ENCODE measurements around the gene REN. TPM values are rescaled to one million over a fixed set of nuclear protein-coding genes. Genes with fewer than 3 reads are reported as not detected.

REN gene
- total and polyA plus RNA-seq, 2 of the 13 experiments (the other 11 are each of a cell fraction or from before 2014, with no cell fraction given), result not detected

DNA sequence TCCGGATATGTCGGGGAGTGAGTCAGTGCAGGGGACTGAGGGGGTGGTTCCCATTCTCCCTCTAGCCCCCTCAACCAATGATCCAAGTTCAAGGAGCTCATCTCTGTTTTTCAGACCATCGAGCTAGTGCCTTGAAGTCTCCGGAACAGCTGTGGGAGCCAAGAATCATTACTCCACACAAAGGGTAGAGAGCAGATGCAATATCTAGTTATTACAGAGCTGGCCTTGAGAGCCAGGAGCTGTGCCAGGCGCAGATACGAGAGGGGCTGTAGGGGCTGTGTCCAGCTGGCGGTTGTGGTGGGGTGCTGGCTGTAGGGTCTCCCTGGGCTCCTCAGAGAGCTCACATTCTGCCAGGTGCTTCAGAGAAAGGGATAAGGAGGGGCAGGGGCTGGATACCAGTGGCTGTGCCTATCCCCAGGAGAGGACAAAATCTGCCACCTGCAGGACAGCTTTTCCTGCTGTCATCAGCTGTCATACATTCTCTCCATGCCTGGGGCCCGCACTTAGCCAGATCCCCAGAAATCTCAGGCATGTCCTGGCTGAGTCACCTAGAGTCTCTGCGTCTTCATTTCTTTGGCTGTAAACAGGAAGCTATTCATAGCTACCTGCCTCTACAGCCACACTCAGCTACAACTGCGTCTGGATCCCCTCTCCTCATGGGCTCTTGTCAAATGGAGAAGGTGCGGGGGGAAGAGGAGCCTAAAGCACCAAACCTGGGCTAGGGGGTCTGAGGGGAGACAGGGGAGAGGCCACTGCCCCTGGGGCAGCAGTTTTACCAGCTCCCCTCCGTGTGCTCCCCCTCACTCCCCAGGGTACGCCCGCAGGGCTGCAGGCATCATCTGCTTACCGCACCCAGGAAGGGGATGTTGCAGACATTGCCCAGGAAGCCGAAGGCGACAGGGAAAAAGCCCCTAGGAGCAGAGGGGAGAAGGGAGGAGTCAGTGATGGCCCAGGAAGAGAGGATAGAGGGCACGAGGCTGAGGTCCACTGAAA, 32.5 kb upstream of the REN start:
- Histone ChIP-seq H3K27me3 (ENCODE audit: control insufficient read depth in 1 of 2, insufficient read depth in 2 of 2, low read length in 2 of 2) (no peaks in the 10 kb centered on the region; a peak in 1 of 5 replicates), H2AFZ (ENCODE audit: low read length) (no peak overlapping the region), H3K27ac (ENCODE audit: extremely low read length, insufficient read depth, low read length) (no peak overlapping the region), H3K9me3 (ENCODE audit: low read length) (no peaks in the 10 kb centered on the region), H3K4me1 (ENCODE audit: insufficient read depth, low read length) (0 out of 2 replicates have a peak, but pooled peaks cover 4% of the 10 kb centered on the region), H3K36me3 (replicated peaks in 1 of 2; ENCODE audit: control insufficient read depth in 1 of 2, insufficient read depth in 2 of 2, low read length in 2 of 2) (no peaks in the 10 kb centered on the region; a peak in 2 of 5 replicates), H3K4me2 (ENCODE audit: low read depth, low read length) (no peak overlapping the region), H4K20me1 (ENCODE audit: insufficient read depth, low read length) (no peaks in the 10 kb centered on the region), H3K9ac (ENCODE audit: insufficient read depth, low read depth, low read length) (no peak overlapping the region), H3K4me3 (replicated peaks in 1 of 3; ENCODE audit: insufficient read depth in 1 of 3, low read depth in 2 of 3, low read length in 3 of 3) (no peak overlapping the region), H3K79me2 (ENCODE audit: insufficient read depth, low read length) (no peaks in the 10 kb centered on the region)
- ATAC-seq (peak; percentile 34), DNase-seq (ENCODE audit: low spot score) (peak; percentile 40), FAIRE-seq (no peak)
- ChIA-PET CTCF (ENCODE audit: low intra/inter-chr PET ratio, low total read pairs) (no interaction called here), POLR2A (interaction anchor here (0.5 kb wide), 1 partner anchor 147 kb away, joined by 3 read pairs; no protein-coding TSS in a partner anchor)
- intact Hi-C loops (cut with micrococcal nuclease; ENCODE audit: unreplicated experiment) (no loop called here), in situ Hi-C loops (cut with HindIII; ENCODE audit: extremely low pct_ligation_motif_present, low pct_unique_long_range_greater_than_20kb) (no loop called here)
- WGBS (ENCODE audit: low lambda C conversion rate), result 88% methylated on average over 16 of the region's 18 CpGs
- BruUV-seq (replicated peaks), result no TSS peak
- no peak for TF ChIP-seq ELF4 (CRISPR knock-in tag; IDR thresholded peaks at IDR 0.05; ENCODE audit: borderline replicate concordance)
- peak; percentile 16; the same call in 1 of the 2 replicates for TF ChIP-seq SAP130 (CRISPR knock-in tag; IDR thresholded peaks at IDR 0.05; ENCODE audit: low read depth)
- no peak for TF ChIP-seq ZNF17 (CRISPR knock-in tag; IDR thresholded peaks at IDR 0.05)
- TF ChIP-seq, protein P1, sequence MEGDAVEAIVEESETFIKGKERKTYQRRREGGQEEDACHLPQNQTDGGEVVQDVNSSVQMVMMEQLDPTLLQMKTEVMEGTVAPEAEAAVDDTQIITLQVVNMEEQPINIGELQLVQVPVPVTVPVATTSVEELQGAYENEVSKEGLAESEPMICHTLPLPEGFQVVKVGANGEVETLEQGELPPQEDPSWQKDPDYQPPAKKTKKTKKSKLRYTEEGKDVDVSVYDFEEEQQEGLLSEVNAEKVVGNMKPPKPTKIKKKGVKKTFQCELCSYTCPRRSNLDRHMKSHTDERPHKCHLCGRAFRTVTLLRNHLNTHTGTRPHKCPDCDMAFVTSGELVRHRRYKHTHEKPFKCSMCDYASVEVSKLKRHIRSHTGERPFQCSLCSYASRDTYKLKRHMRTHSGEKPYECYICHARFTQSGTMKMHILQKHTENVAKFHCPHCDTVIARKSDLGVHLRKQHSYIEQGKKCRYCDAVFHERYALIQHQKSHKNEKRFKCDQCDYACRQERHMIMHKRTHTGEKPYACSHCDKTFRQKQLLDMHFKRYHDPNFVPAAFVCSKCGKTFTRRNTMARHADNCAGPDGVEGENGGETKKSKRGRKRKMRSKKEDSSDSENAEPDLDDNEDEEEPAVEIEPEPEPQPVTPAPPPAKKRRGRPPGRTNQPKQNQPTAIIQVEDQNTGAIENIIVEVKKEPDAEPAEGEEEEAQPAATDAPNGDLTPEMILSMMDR (CRISPR knock-in tag; IDR thresholded peaks at IDR 0.05), result peak; percentile 35; the same call in 1 of the 2 replicates
- TF ChIP-seq STAG1 (CRISPR knock-in tag; IDR thresholded peaks at IDR 0.05), result peak; percentile 29
- TF ChIP-seq TAF1 (CRISPR knock-in tag; IDR thresholded peaks at IDR 0.05), result no peak
- TF ChIP-seq, protein P2, sequence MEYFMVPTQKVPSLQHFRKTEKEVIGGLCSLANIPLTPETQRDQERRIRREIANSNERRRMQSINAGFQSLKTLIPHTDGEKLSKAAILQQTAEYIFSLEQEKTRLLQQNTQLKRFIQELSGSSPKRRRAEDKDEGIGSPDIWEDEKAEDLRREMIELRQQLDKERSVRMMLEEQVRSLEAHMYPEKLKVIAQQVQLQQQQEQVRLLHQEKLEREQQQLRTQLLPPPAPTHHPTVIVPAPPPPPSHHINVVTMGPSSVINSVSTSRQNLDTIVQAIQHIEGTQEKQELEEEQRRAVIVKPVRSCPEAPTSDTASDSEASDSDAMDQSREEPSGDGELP (IDR thresholded peaks at IDR 0.05; ENCODE audit: borderline replicate concordance, low read depth), result peak; percentile 17; the same call in 1 of the 2 replicates
- TF ChIP-seq FOSL2 (CRISPR knock-in tag; IDR thresholded peaks at IDR 0.05), result peak; percentile 44

All from HepG2 (cell line).